ENCODE measurements around the gene IL1RAPL2.

DNA sequence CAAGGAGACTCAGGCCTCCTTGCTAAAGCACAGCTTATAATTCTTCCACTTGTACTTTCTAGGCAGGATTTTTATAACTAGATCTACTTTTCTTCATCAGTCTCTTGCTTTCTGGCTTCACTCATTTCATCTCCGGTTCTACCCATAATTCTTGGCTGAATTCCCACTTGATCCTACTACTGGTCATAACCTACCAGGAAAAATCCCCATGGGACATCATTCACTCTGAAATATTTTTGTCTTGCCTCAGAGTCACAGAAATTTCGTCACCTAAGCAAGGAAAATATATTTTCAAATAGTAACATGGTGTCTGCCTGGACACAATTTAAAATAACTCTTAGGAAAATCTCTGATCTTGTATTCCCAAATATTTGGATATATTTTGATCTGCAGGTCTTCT lies 532.2 kb downstream of the IL1RAPL2 start:
- TF ChIP-seq BHLHE40 (IDR thresholded peaks at IDR 0.05; ENCODE audit: borderline replicate concordance) (no peak), FOXA1 (IDR thresholded peaks at IDR 0.05) (no peak), LEF1 (IDR thresholded peaks at IDR 0.05; ENCODE audit: borderline replicate concordance) (no peak), ARNT (IDR thresholded peaks at IDR 0.05) (no peak), CTBP1 (IDR thresholded peaks at IDR 0.05; ENCODE audit: borderline replicate concordance) (no peak), TARDBP (IDR thresholded peaks at IDR 0.05) (no peak), NFRKB (IDR thresholded peaks at IDR 0.05) (no peak), L3MBTL2 (conservative IDR thresholded peaks at IDR 0.05) (no peak)
- TF ChIP-seq, protein P1, sequence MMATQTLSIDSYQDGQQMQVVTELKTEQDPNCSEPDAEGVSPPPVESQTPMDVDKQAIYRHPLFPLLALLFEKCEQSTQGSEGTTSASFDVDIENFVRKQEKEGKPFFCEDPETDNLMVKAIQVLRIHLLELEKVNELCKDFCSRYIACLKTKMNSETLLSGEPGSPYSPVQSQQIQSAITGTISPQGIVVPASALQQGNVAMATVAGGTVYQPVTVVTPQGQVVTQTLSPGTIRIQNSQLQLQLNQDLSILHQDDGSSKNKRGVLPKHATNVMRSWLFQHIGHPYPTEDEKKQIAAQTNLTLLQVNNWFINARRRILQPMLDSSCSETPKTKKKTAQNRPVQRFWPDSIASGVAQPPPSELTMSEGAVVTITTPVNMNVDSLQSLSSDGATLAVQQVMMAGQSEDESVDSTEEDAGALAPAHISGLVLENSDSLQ (IDR thresholded peaks at IDR 0.05), result no peak
